ENCODE results near the gene SKP1.

SKP1 gene

DNA sequence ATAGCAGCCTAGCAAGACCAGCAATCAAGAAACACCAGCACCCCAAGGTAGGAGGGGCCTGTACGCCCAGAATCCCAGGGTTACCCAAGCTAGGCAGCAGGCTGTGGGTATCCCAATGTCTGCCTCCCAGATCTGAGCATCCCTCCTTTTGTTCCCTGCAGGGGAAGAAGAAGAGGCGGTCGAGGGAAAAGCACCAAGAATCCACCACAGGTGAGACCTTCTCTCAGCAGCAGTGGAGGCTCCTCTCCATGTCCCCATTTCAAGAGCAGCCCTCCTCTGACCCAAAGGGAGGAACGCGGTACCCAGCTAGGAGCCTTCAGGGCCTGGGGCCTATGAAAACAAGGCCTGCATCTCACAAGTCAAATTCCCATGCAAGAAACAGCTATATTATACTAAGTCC lies 33.3 kb downstream of the SKP1 start:
- DNase-seq: no peak

DNA sequence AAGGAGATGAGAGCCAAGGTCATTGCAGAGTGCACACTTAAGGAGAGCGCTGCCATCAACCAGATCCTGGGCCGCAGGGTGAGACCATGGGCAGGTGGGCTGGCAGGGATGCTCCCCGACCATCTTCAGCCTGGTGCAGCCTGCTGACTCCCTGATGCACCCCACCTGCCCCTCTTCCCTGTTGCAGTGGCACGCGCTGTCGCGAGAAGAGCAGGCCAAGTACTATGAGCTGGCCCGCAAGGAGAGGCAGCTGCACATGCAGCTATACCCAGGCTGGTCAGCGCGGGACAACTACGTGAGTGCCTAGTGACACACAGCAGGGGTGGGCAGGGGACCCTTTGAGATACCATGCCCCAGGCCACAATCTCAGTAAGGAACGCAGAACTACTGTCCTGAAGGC lies 33.9 kb downstream of the SKP1 start:
- no peak for DNase-seq

- DNase-seq: no peak
Measured at GRCh38 chr5:134142052-134142451, 34.7 kb downstream of the SKP1 start.

DNA sequence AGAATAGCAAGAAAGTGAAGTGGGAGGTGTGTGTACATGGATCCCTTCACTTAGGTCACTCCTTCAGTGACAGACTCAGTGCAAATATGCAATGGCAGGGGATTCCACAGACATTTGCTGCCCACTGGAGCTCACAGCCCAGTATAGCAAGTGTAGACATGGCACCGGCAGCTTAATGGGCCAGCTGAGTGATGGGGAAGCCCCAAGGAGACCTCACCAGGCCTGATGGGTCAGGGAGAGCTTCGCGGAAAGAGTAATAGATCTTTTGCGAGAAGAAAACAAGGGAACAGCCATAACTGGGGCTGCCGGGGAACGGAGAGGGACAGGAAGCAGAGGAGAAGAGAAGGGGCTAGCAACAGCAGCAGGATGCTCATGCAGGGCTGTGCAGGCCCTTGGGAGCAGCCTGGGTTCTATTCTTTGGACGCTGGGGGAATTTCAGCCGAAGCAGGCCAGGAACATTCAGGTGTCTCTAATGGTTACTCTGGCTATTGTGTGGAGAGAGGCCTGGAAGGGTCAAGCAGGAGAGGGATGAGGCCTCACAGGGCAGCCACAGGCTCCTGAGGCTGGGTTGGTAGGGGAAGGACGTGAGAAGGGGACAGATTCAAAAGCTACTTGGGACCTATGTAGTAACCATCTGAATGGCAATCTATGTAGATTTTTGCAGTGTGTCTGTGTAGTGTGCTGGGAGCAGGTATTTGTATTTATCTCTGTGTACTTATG lies 35.3 kb downstream of the SKP1 start:
- DNase-seq: no peak

- DNase-seq: no peak
Measured at GRCh38 chr5:134140530-134141201, 36.1 kb downstream of the SKP1 start.

GRCh38 chr5:134139891-134140469 lies 36.8 kb downstream of the SKP1 start:
- no peak for DNase-seq

DNA sequence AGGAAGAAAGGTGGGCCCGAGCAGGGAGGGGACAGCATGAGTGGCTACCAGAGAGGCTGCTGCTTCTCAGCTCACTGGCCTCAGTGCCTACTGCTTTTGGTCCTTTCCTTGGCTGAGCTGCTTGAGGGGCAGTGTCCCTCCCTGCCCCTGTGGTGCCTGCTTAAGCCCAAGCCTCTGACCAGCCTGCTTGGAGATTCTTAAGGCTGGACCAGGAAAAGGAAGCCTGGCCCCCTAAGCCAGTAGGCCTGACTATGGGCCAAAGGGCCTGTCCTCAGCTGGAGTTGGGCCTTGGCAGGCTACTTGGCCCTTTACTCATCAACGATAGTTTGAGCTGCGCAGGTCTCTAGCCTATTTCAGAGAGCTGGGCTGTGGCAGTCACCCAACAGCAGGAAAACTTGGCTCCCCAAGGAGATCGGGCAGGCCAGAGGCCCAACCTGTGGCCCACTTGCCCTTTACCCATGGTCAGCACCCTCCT lies 37.3 kb downstream of the SKP1 start:
- no peak for DNase-seq

- no peak for DNase-seq
Measured at GRCh38 chr5:134138416-134139376, 38.1 kb downstream of the SKP1 start.

DNA sequence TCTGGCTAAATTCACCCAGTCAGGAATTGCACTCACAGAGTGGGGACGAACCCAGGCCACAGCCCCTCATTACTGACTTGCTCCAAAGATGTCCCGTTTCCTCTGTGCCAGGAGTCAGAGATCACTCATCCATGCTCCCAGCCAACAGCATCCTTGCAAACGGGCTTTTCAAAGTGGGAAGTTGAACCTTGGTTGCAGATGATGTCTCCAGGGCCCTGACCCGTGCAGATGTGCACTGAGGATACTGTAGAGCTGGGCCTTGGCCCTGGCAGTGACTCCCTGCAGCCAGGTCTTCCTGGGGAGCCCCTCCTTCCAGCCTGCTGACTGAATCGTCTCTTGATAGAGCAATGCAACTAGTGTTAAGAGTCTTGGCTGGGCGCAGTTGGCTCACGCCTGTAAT lies 40.0 kb downstream of the SKP1 start:
- no peak for DNase-seq

GRCh38 chr5:134136221-134136631 lies 40.5 kb downstream of the SKP1 start:
- no peak for DNase-seq

GRCh38 chr5:134135091-134135655 lies 41.6 kb downstream of the SKP1 start:
- no peak for DNase-seq

GRCh38 chr5:134133995-134134541 lies 42.7 kb downstream of the SKP1 start:
- DNase-seq: no peak

DNA sequence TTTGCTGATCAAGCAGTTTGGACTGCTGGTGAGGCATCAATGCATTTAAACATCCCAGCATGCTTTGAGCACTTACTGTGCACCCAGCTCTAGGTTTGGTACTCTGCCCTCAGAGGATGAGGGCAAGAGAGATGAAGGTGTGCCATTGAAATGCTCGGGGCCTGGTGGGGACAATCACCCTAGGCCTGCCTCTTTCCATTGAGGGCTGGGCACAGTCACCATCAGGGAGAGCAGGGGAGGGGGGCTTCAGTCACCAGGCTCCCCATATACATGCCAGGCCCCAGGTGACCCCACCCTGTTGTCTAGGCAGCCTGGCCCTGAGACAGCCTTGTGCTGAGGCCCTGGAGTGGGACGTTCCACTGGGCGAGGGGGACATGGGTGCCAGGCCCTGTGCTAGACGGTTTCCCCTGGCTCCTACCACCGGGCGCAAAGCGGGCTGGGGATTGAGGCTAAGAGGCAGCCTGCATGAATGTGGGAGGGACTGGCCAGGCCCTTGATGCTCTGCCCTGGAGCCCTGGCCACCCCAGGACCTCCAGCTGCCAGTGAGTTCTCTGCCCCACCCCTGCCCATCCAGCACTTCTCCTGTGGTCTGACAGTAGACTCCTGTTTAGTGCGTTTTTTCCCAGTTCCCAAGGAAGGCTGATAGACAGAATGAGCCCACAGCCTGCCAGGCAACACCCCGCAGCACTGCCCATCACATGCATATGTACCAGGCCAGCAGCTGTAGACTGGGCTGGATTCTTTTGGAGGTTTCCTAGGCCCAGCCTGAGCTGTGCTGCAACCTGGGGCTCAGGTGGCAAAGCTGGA lies 43.4 kb downstream of the SKP1 start:
- no peak for DNase-seq

DNA sequence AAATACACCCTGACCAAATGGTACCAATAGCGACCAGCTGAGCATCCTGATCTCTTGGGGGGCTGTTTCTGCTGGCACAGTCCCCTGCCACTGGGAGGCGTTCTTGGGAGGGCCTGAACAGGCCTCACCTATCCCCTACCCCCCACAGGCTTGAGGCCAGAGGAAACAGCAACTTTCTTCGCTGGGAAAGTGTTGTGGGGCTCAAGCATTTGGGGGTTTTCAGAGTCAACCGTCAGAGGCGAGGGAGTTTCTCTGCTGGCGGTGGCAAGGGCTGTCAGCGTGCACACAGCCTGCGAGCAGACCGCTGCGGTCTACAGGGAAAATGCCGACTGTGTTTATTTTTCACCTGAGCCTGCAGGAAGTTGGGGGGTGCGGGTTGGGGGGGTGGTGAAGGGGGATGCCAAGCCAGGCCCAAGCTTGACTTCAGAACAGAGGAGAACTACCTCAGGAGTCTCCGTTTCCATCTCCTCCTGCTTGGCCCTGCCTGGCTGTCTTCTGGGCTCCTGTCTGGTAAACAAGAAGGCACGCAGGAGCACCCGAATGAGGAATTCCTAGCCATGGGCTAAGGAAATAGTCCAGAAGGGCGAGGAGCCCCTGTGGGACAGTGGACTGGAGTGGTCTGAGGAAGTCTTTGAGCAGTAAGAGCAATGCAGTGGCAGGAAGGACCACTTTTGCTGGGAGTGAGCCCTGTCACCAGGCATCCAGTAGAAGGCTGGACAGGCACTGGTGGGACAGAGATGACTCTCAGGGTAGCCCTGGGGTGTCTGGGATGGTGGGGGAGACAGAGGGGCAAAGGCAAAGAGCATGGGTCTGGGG lies 44.2 kb downstream of the SKP1 start:
- DNase-seq: no peak

- no peak for DNase-seq
Measured at GRCh38 chr5:134131578-134132350, 45.0 kb downstream of the SKP1 start.

GRCh38 chr5:134131165-134131564 lies 45.6 kb downstream of the SKP1 start:
- no peak for DNase-seq

- no peak for DNase-seq
Measured at GRCh38 chr5:134130239-134130945, 46.4 kb downstream of the SKP1 start.

DNA sequence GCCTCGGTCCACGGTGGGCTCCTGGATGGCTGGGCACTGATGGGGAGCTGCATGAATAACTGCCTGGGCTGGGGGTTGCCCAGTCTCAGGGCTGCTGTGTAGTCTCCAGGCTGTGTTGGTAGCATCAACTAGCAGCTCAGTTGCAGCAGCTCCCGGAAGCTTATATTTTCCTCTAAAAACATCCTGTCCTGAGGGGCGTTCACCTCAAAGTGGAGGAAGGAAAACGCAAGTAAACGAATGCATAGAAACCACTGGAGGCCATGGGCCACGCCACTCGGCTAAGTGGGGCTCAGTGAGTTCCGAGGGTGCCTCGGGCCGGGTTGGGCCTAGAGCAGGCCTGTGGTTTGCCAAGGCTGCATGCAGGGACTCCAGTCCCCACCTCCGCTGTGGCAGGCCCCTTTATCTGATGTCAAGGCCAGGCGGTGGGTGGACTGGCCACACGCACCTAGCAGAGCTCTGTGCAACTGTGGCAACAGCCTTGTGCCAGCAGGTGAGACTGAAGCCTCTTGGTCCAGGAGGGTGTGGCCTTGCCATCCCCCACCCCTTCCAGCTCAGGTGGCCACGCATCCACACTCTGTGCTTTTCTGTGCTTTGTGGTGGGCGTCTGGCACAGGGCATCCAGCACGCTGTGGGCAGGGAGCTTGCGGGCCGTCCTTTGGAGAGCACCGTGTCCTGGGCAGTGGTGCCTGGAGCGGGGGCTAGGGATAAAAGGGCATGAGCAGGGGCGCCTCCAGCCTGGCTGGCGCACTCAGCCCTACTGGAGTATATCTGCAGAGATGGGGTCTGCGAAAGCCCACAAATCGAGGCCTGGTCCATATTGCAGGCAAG lies 47.1 kb downstream of the SKP1 start:
- no peak for DNase-seq

Measured in NCI-H2081 treated with DMSO at 0.1 percent for 48 hours (cell line).